22Rv1 (cell line): Measurements from ENCODE around the gene PRMT7.

Experiments used
- CTCF ChIP-seq: fragments of 450-650 bp; IDR thresholded peaks from 2 replicates; pipeline ENCODE4 v1.5.1; 2017; ENCODE audit warnings: mild to moderate bottlenecking
- ZFX ChIP-seq: fragments of 450-650 bp; IDR thresholded peaks from 2 replicates; pipeline ENCODE4 v1.6.1; 2017; ENCODE audit warnings: antibody characterized with exemption, borderline replicate concordance

GRCh38 chr16:68363658-68364521 is 53.1 kb downstream of the PRMT7 start:
- TF ChIP-seq CTCF: no peak
- TF ChIP-seq ZFX: no peak
